Astrocyte of the spinal cord (primary cell): ENCODE measurements around the gene MOSMO.
"Not testable (repeated sequence)": the region's sequence is repeated elsewhere in the genome, so short reads cannot be mapped to it uniquely, and the experiment has no call there.

Source experiments
- DNase-seq: peaks from one replicate; pipeline ENCODE4 v3.0.0; 2011; ENCODE audit warnings: low read depth, low spot score
- H3K4me3 ChIP-seq: 2 replicates; pipeline ENCODE4 v1.5.1; 2011; ENCODE audit warnings: low read depth, mild to moderate bottlenecking, low read length, moderate library complexity
- CTCF ChIP-seq: IDR thresholded peaks from 2 replicates; pipeline ENCODE4 v1.5.1; 2012; ENCODE audit warnings: low read depth, mild to moderate bottlenecking, low read length, inconsistent platforms
- in situ Hi-C: cut with HindIII; loops from 2 replicates; pipeline ENCODE4 v1.10.0; 2017; ENCODE audit warnings: low sequenced_read_pairs

The MOSMO gene

DNA sequence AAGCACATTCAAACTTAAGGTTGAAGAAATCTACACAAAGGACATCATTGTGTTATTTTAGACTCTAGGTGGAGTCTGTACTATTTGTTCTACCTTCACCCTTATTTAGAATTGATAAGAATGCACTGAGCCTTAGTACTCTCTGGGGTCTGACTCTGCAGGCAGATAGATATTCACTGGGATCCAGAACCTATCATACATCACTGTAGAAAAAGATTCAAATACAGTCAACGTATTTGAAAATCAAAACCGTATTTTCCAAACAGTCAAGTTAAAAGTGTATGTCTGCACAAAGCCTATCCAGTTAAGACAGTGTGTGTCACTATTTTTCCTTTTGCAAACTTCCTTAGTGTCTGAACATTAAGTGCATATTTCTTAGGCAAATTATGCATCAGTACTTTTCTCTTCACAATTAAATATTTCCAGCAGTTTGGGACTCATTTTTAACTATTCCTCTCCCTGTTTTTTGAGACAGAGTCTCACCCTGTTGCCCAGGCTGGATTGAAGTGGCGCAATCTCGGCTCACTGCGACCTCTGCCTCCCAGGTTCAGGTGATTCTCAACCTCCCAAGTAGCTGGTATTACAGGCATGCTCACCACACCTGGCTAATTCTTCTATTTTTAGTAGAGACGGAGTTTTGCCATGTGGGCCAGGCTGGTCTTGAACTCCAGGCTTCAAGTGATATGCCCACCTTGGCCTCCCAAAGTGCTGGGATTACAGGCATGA lies 22.3 kb downstream of the MOSMO start:
- in situ Hi-C loops, result no loop called here
- no peak for TF ChIP-seq CTCF
- DNase-seq, result no peak
- H3K4me3 ChIP-seq, result no peak overlapping the region

DNA sequence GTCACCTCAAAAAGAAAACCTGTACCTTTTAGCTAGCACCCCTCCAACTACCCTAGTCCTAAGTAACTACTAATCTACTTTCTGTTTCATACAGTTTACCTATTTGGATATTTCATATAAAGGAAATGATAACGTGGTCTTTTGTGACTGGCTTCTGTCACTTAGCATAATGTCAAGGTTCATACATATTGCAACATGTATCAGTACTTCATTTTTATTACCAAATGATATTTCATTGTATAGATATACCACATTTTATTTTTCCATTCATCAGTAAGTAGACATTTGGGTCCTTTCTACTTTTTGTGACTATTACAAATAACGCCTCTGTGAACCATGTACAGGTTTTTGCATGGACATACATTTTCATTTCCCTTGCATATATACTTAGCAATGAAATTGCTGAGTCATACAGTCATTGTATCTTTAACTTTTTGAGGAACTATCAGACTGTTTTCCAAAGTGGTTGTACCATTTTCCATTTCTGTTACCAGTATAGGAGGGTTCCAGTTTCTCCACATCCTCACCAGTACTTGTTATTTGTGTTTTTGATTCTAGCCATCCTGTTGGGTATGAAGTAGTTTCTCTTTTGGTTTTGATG lies 23.7 kb downstream of the MOSMO start:
- TF ChIP-seq CTCF, result no peak
- H3K4me3 ChIP-seq, result no peak overlapping the region
- in situ Hi-C loops, result no loop called here
- DNase-seq, result no peak

- in situ Hi-C loops, result no loop called here
- TF ChIP-seq CTCF, result no peak
- H3K4me3 ChIP-seq, result no peak overlapping the region
- DNase-seq, result no peak
These were observed 26.6 kb downstream of the MOSMO start for GRCh38 chr16:22034503-22034902.

- in situ Hi-C loops, result no loop called here
These were observed 27.2 kb downstream of the MOSMO start for GRCh38 chr16:22035153-22035552.

GRCh38 chr16:22043882-22044281 lies 36.0 kb downstream of the MOSMO start:
- DNase-seq, H3K4me3 ChIP-seq, in situ Hi-C loops: not testable (repeated sequence)

More at GRCh38 chr16:22035153-22035552, 27.2 kb downstream of the MOSMO start:
- TF ChIP-seq CTCF, result no peak
- no peak for DNase-seq
- H3K4me3 ChIP-seq, result no peak overlapping the region

GRCh38 chr16:22045888-22046287 lies 38.0 kb downstream of the MOSMO start:
- H3K4me3 ChIP-seq, DNase-seq, in situ Hi-C loops: not testable (repeated sequence)

DNA sequence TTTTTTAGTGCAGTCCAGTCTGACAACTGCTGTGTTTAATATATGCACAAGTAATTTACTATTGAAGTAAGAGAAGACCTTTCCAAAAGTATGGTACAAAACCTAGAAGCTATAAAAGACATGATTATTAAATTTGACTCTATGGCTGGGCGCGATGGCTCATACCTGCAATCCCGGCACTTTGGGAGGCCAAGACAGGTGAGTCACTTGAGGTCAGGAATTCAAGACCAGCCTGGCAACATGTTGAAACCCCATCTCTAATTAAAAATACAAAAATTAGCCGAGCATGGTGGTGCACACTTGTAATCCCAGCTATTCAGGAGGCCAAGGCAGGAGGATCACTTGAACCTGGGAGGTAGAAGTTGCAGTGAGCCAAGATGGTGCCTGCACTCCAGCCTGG lies 43.1 kb downstream of the MOSMO start:
- no peak overlapping the region for H3K4me3 ChIP-seq
- no peak for DNase-seq
- in situ Hi-C loops, result no loop called here
- TF ChIP-seq CTCF, result no peak
